ENCODE data around the gene SEMA3A. TPM values are rescaled to one million over a fixed set of nuclear protein-coding genes. Genes with fewer than 3 reads are reported as not detected.

The SEMA3A gene
- total and polyA plus RNA-seq, 4 donors = 0.13 to 0.56 (median 0.20) TPM

- 60% methylated on average over 1 of the region's 1 CpG for WGBS
- Histone ChIP-seq H3K4me3 (ENCODE audit: low read depth in 1 of 3, low read length in 3 of 3) (no peak overlapping the region), H3K27ac (ENCODE audit: low read depth in 1 of 2, low read length in 2 of 2) (no peak overlapping the region), H3K27me3 (ENCODE audit: control insufficient read depth in 4 of 4, insufficient read depth in 4 of 4, low read length in 3 of 4) (no peaks in the 10 kb centered on the region), H3K9me3 (ENCODE audit: control insufficient read depth in 4 of 4, low read length in 3 of 4) (no peaks in the 10 kb centered on the region), H3K4me1 (ENCODE audit: control insufficient read depth in 4 of 4, insufficient read depth in 4 of 4, low read length in 3 of 4) (no peaks in the 10 kb centered on the region), H3K9ac (ENCODE audit: low read depth in 1 of 2, low read length in 2 of 2) (no peak overlapping the region), H3K36me3 (ENCODE audit: control insufficient read depth in 4 of 4, insufficient read depth in 3 of 4, low read depth in 1 of 4, low read length in 3 of 4) (no peaks in the 10 kb centered on the region)
- DNase-seq (ENCODE audit: low spot score) = no peak
- TF ChIP-seq REST (IDR thresholded peaks at IDR 0.05) (no peak), ATF3 (IDR thresholded peaks at IDR 0.05) (no peak), TAF1 (conservative IDR thresholded peaks at IDR 0.05) (no peak), RXRA (IDR thresholded peaks at IDR 0.05) (no peak), RAD21 (IDR thresholded peaks at IDR 0.05) (no peak), FOXA2 (IDR thresholded peaks at IDR 0.05) (no peak), NR2F2 (IDR thresholded peaks at IDR 0.05) (no peak), GABPA (IDR thresholded peaks at IDR 0.05 in 1 of 2, conservative IDR thresholded peaks at IDR 0.05 in 1 of 2) (no peak)
- TF ChIP-seq, protein P1, sequence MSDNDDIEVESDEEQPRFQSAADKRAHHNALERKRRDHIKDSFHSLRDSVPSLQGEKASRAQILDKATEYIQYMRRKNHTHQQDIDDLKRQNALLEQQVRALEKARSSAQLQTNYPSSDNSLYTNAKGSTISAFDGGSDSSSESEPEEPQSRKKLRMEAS (IDR thresholded peaks at IDR 0.05) = no peak
Measured at GRCh38 chr7:83918142-83918541, 276.4 kb downstream of the SEMA3A start.

- no peak for DNase-seq (ENCODE audit: low spot score)
- Histone ChIP-seq H3K36me3 (ENCODE audit: control insufficient read depth in 4 of 4, insufficient read depth in 3 of 4, low read depth in 1 of 4, low read length in 3 of 4) (no peaks in the 10 kb centered on the region), H3K27me3 (ENCODE audit: control insufficient read depth in 4 of 4, insufficient read depth in 4 of 4, low read length in 3 of 4) (no peaks in the 10 kb centered on the region), H3K9me3 (ENCODE audit: control insufficient read depth in 4 of 4, low read length in 3 of 4) (no peaks in the 10 kb centered on the region), H3K27ac (ENCODE audit: low read depth in 1 of 2, low read length in 2 of 2) (no peak overlapping the region), H3K4me3 (ENCODE audit: low read depth in 1 of 3, low read length in 3 of 3) (no peak overlapping the region), H3K9ac (ENCODE audit: low read depth in 1 of 2, low read length in 2 of 2) (no peak overlapping the region), H3K4me1 (ENCODE audit: control insufficient read depth in 4 of 4, insufficient read depth in 4 of 4, low read length in 3 of 4) (no peaks in the 10 kb centered on the region)
- TF ChIP-seq HNF4A (conservative IDR thresholded peaks at IDR 0.05) = no peak
- TF ChIP-seq HNF4G (IDR thresholded peaks at IDR 0.05) = no peak
- no peak for TF ChIP-seq RXRA (IDR thresholded peaks at IDR 0.05)
- TF ChIP-seq FOXA1 (IDR thresholded peaks at IDR 0.05) = no peak
Measured at GRCh38 chr7:83913174-83913573, 281.4 kb downstream of the SEMA3A start.

- no peak for DNase-seq (ENCODE audit: low spot score)
- no peaks in the 10 kb centered on the region for H3K36me3 ChIP-seq (ENCODE audit: control insufficient read depth in 4 of 4, insufficient read depth in 3 of 4, low read depth in 1 of 4, low read length in 3 of 4)
- WGBS = 70% methylated on average over 2 of the region's 2 CpGs
- no peak overlapping the region for H3K4me3 ChIP-seq (ENCODE audit: low read depth in 1 of 3, low read length in 3 of 3)
- H3K9ac ChIP-seq (ENCODE audit: low read depth in 1 of 2, low read length in 2 of 2) = no peak overlapping the region
- H3K4me1 ChIP-seq (ENCODE audit: control insufficient read depth in 4 of 4, insufficient read depth in 4 of 4, low read length in 3 of 4) = no peaks in the 10 kb centered on the region
- no peak overlapping the region for H3K27ac ChIP-seq (ENCODE audit: low read depth in 1 of 2, low read length in 2 of 2)
- H3K27me3 ChIP-seq (ENCODE audit: control insufficient read depth in 4 of 4, insufficient read depth in 4 of 4, low read length in 3 of 4) = no peaks in the 10 kb centered on the region
- no peaks in the 10 kb centered on the region for H3K9me3 ChIP-seq (ENCODE audit: control insufficient read depth in 4 of 4, low read length in 3 of 4)
- TF ChIP-seq NR2F2 (IDR thresholded peaks at IDR 0.05) = no peak
- no peak for TF ChIP-seq FOXA2 (IDR thresholded peaks at IDR 0.05)
- no peak for TF ChIP-seq TAF1 (conservative IDR thresholded peaks at IDR 0.05)
Measured at GRCh38 chr7:83908526-83908925, 286.1 kb downstream of the SEMA3A start.

All from liver (tissue), 9 donors.